ENCODE results near the gene TMEM132A. TPM values are rescaled to one million over a fixed set of nuclear protein-coding genes. Genes with fewer than 3 reads are reported as not detected.

The TMEM132A gene
- total and polyA plus RNA-seq, 9 of the 15 experiments (the other 6 are each of a cell fraction or from before 2014, with no cell fraction given), result 0.04 to 1.1 (median 0.18) TPM; not detected in 4

DNA sequence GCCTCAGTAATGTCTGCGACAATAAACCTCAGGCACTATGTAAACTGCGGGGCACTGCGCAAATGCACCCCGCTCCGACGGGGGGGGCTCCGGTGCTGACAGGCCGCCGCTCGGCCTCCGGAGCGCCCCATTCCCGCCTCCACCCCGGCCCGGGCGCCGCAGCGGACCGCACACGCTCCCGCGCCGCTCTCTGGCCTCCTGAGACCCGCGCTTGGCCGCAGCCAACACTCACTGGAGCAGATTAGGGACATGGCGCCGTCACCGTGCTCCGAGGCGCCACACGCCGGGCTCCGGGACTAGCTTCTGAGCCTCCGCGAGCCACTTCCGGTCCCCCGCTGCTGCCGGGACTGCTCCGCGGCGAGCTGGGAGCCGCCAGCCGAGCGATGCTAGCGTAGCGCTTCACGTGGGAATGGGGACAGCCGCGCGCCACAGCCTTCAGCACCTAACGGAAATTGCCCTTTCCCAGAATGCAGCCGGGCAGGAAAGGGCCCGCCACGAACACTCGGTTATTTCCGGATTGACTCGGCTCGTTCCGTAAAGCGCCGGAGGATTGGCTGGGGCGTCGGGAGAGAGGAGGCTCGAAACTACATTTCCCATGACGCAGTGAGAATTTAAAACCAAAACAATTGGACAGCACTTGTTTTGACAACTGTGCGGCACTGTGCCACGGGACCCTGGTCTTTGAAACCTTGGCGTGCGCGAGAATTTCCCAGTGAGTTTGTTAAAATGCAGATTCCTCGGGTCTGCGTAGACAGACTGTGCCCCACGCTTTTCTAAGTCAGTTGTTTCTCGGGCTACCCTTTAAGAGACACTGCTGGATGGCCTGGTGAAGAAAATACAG, 17.9 kb upstream of the TMEM132A start, which contains the start of gene PRPF19 (continued):
- TF ChIP-seq FIP1L1 (IDR thresholded peaks at IDR 0.05; ENCODE audit: low read depth, low read length, poor library complexity, severe bottlenecking) (peak; percentile 82), BDP1 (IDR thresholded peaks at IDR 0.05; ENCODE audit: insufficient read depth, insufficient read length) (no peak), TCF7 (IDR thresholded peaks at IDR 0.05; ENCODE audit: borderline replicate concordance) (no peak), CHD4 (IDR thresholded peaks at IDR 0.05; ENCODE audit: insufficient read depth, insufficient replicate concordance, low read depth, low read length, poor library complexity, severe bottlenecking) (no peak), HNRNPUL1 (IDR thresholded peaks at IDR 0.05; ENCODE audit: low read length) (no peak), SMAD2 (IDR thresholded peaks at IDR 0.05; ENCODE audit: low read depth, low read length) (no peak), EHMT2 (IDR thresholded peaks at IDR 0.05) (no peak), CHCHD3 (CRISPR knock-in tag; IDR thresholded peaks at IDR 0.05) (no peak), ZNF224 (CRISPR knock-in tag; IDR thresholded peaks at IDR 0.05) (no peak), PURB (CRISPR knock-in tag; IDR thresholded peaks at IDR 0.05; ENCODE audit: low read depth) (no peak), TOE1 (IDR thresholded peaks at IDR 0.05; ENCODE audit: borderline replicate concordance) (no peak), TOE1 (CRISPR knock-in tag; IDR thresholded peaks at IDR 0.05; ENCODE audit: borderline replicate concordance, low read depth) (0 out of 2 replicates have a peak, but pooled peaks have one; percentile 53), SLC30A9 (CRISPR knock-in tag; IDR thresholded peaks at IDR 0.05) (no peak), TSC22D4 (tag; IDR thresholded peaks at IDR 0.05) (no peak), CBX5 (IDR thresholded peaks at IDR 0.05; ENCODE audit: borderline replicate concordance, low read depth) (no peak), ZNF232 (CRISPR knock-in tag; IDR thresholded peaks at IDR 0.05) (0 out of 2 replicates have a peak, but pooled peaks have one; percentile 52), E2F3 (CRISPR knock-in tag; IDR thresholded peaks at IDR 0.05) (no peak), ZNF444 (CRISPR knock-in tag; IDR thresholded peaks at IDR 0.05) (no peak), BCL6 (CRISPR knock-in tag; IDR thresholded peaks at IDR 0.05) (no peak)
- TF ChIP-seq, protein P1, sequence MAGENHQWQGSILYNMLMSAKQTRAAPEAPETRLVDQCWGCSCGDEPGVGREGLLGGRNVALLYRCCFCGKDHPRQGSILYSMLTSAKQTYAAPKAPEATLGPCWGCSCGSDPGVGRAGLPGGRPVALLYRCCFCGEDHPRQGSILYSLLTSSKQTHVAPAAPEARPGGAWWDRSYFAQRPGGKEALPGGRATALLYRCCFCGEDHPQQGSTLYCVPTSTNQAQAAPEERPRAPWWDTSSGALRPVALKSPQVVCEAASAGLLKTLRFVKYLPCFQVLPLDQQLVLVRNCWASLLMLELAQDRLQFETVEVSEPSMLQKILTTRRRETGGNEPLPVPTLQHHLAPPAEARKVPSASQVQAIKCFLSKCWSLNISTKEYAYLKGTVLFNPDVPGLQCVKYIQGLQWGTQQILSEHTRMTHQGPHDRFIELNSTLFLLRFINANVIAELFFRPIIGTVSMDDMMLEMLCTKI (IDR thresholded peaks at IDR 0.05; ENCODE audit: partially characterized antibody), result no peak
- TF ChIP-seq, protein P2, sequence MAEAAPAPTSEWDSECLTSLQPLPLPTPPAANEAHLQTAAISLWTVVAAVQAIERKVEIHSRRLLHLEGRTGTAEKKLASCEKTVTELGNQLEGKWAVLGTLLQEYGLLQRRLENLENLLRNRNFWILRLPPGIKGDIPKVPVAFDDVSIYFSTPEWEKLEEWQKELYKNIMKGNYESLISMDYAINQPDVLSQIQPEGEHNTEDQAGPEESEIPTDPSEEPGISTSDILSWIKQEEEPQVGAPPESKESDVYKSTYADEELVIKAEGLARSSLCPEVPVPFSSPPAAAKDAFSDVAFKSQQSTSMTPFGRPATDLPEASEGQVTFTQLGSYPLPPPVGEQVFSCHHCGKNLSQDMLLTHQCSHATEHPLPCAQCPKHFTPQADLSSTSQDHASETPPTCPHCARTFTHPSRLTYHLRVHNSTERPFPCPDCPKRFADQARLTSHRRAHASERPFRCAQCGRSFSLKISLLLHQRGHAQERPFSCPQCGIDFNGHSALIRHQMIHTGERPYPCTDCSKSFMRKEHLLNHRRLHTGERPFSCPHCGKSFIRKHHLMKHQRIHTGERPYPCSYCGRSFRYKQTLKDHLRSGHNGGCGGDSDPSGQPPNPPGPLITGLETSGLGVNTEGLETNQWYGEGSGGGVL (CRISPR knock-in tag; IDR thresholded peaks at IDR 0.05), result no peak
- TF ChIP-seq, protein P3, sequence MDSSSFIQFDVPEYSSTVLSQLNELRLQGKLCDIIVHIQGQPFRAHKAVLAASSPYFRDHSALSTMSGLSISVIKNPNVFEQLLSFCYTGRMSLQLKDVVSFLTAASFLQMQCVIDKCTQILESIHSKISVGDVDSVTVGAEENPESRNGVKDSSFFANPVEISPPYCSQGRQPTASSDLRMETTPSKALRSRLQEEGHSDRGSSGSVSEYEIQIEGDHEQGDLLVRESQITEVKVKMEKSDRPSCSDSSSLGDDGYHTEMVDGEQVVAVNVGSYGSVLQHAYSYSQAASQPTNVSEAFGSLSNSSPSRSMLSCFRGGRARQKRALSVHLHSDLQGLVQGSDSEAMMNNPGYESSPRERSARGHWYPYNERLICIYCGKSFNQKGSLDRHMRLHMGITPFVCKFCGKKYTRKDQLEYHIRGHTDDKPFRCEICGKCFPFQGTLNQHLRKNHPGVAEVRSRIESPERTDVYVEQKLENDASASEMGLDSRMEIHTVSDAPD (CRISPR knock-in tag; IDR thresholded peaks at IDR 0.05), result no peak
- TF ChIP-seq, protein P4, sequence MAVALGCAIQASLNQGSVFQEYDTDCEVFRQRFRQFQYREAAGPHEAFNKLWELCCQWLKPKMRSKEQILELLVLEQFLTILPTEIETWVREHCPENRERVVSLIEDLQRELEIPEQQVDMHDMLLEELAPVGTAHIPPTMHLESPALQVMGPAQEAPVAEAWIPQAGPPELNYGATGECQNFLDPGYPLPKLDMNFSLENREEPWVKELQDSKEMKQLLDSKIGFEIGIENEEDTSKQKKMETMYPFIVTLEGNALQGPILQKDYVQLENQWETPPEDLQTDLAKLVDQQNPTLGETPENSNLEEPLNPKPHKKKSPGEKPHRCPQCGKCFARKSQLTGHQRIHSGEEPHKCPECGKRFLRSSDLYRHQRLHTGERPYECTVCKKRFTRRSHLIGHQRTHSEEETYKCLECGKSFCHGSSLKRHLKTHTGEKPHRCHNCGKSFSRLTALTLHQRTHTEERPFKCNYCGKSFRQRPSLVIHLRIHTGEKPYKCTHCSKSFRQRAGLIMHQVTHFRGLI (CRISPR knock-in tag; IDR thresholded peaks at IDR 0.05), result no peak
